HuH-7.5 (cell line): ENCODE results near the gene ACO2.
"Not testable (repeated sequence)": the region's sequence is repeated elsewhere in the genome, so short reads cannot be mapped to it uniquely, and the experiment has no call there.

ENCODE experiments used
- DNase-seq: peaks from one replicate; pipeline ENCODE4 v3.0.0; 2011; ENCODE audit warnings: low spot score

The ACO2 gene

GRCh38 chr22:41572305-41572704 lies 103.4 kb downstream of the ACO2 start:
- not testable (repeated sequence) for DNase-seq

DNA sequence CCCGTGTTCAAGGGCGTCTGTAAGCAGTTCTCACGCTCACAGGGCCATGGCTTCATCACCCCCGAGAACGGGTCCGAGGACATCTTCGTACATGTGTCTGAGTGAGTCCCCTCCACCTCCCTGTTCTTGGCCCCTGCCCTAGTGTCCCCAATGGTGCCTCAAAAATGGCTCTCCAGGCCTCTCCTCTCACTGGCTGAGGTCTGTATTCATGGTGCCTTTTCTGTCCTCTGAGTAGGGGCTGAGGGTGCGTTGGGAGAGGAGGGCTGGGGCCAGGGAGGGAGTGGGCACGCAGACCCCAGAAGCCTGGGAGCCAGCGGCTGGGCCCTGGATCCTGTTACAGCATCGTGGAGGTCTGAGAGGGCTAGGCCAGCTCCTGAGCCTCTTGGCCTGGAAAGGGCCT lies 104.8 kb downstream of the ACO2 start:
- DNase-seq: no peak

- no peak for DNase-seq
These were observed 106.0 kb downstream of the ACO2 start for GRCh38 chr22:41574847-41575381.

DNA sequence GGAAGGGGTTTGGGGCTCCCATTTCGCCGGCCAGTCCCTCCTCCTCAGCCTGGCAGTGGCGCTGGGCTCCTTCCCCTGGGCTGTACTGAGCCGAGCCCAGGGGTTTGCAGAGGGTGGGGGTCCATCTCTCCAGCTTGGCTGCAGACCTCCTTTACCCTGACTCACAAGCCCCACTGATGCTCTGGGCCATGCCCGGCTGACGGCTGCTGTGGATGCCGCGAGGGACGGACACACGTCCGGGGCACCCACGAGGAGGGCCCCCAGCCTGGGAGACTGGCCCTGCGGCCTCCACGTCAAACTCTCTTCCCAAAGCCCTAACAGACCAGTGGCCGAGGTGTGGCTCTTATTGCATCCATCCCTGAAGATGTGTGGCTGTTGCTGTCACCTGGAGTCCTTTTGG lies 106.6 kb downstream of the ACO2 start:
- DNase-seq: no peak

DNA sequence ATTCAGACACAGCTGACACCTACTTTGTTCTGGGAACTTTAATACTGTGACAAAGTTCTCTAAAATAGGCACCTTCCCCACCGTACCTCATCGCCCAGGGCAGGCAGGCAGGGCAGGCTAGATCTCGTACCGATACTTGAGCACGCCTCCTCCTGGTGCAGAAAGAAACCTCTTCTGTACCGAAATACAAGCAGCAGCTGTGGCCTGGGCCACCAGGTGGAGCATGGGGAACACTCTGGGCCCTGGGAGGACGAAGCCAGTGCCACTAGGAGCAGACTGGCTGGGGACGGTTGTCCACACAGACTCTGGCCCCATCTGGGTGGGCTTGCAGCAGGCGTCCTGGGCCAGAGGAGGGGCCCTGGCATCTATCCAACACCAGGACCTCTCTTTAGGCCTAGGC lies 108.0 kb downstream of the ACO2 start:
- DNase-seq: peak; percentile 80

- no peak for DNase-seq
These were observed 109.2 kb downstream of the ACO2 start for GRCh38 chr22:41578114-41578513.
